Lower leg skin (tissue), 4 donors: Measurements from ENCODE around the gene SLC25A12. TPM values are rescaled to one million over a fixed set of nuclear protein-coding genes. Genes with fewer than 3 reads are reported as not detected.

ENCODE experiments used
- DNase-seq, 2 donors: peaks; one replicate each; pipeline ENCODE4 v3.0.0-alpha.2; 2019; ENCODE audit warnings: low spot score in 2 of 2
- H3K4me3 ChIP-seq: fragments of 200-600 bp; sonication (generic); 2 replicates; pipeline ENCODE4 v1.5.1; 2017; ENCODE audit warnings: mild to moderate bottlenecking, low read depth; ENCODE audit not compliant: poor library complexity, severe bottlenecking
- CTCF ChIP-seq, 3 donors: fragments of 450-650 bp; IDR thresholded peaks; one replicate each; pipeline ENCODE4 v1.5.1; 2016; ENCODE audit warnings: antibody characterized with exemption in 3 of 3, mild to moderate bottlenecking in 3 of 3, moderate library complexity in 2 of 3
- POLR2A ChIP-seq, 2 donors: fragments of 450-650 bp; IDR thresholded peaks; one replicate each; pipeline ENCODE4 v1.6.1; 2016 to 2017; ENCODE audit warnings: antibody characterized with exemption in 2 of 2, mild to moderate bottlenecking in 1 of 2, moderate library complexity in 1 of 2
- WGBS, 2 donors: methylation state at CpG; one replicate each; pipeline ENCODE4 v1.1.5; 2018; 5-methylcytosine and 5-hydroxymethylcytosine counted together
- intact Hi-C: fragments of 100-400 bp; cut with DNase I; formaldehyde crosslinking; loops from one replicate; pipeline ENCODE4 v1.15.0; 2023; ENCODE audit warnings: low total_unique reads
- total RNA-seq, 4 donors: library from RNA; depleted of rRNA; stranded (reverse); fragments of >200 nt; gene quantifications; one replicate each; pipeline ENCODE4 v1.1.0, GENCODE V29; 2016

The SLC25A12 gene
- total RNA-seq, 4 donors from 2014 or later: 18.1 to 28.1 (median 25.8) TPM

GRCh38 chr2:171754254-171754939 lies 139.6 kb downstream of the SLC25A12 start:
- intact Hi-C loops: no loop called here
- DNase-seq: no peak
- 98 to 100% methylated on average over 1 of the region's 1 CpG for WGBS, 2 donors
- H3K4me3 ChIP-seq: no peak overlapping the region
- TF ChIP-seq POLR2A (IDR thresholded peaks at IDR 0.05) (no peak), CTCF (IDR thresholded peaks at IDR 0.05) (no peak)

- 89% methylated on average over 3 of the region's 3 CpGs for WGBS, 2 donors
- TF ChIP-seq CTCF (IDR thresholded peaks at IDR 0.05) (no peak), POLR2A (IDR thresholded peaks at IDR 0.05) (no peak)
- H3K4me3 ChIP-seq: no peak overlapping the region
- intact Hi-C loops: no loop called here
- DNase-seq: no peak
Observed at GRCh38 chr2:171747371-171747770, 146.7 kb downstream of the SLC25A12 start.

GRCh38 chr2:171745806-171746205 lies 148.2 kb downstream of the SLC25A12 start:
- no peak overlapping the region for H3K4me3 ChIP-seq
- DNase-seq: no peak
- WGBS, 2 donors: 89 to 90% methylated on average over 4 of the region's 4 CpGs
- intact Hi-C loops: no loop called here
- no peak for TF ChIP-seq CTCF (IDR thresholded peaks at IDR 0.05)
- no peak for TF ChIP-seq POLR2A (IDR thresholded peaks at IDR 0.05)

- TF ChIP-seq CTCF (IDR thresholded peaks at IDR 0.05): no peak
- no peak for TF ChIP-seq POLR2A (IDR thresholded peaks at IDR 0.05)
- no peak overlapping the region for H3K4me3 ChIP-seq
- no peak for DNase-seq
- 88 to 90% methylated on average over 1 of the region's 1 CpG for WGBS, 2 donors
- intact Hi-C loops: no loop called here
Observed at GRCh38 chr2:171745141-171745540, 148.9 kb downstream of the SLC25A12 start.

GRCh38 chr2:171742760-171743159 lies 151.3 kb downstream of the SLC25A12 start:
- TF ChIP-seq POLR2A (IDR thresholded peaks at IDR 0.05) (no peak), CTCF (IDR thresholded peaks at IDR 0.05) (no peak)
- DNase-seq: no peak
- intact Hi-C loops: no loop called here
- WGBS, 2 donors: 88 to 89% methylated on average over 1 of the region's 1 CpG
- no peak overlapping the region for H3K4me3 ChIP-seq

GRCh38 chr2:171741189-171741588 lies 152.9 kb downstream of the SLC25A12 start:
- DNase-seq: no peak
- WGBS, 2 donors: 53 to 70% methylated on average over 2 of the region's 2 CpGs
- intact Hi-C loops: no loop called here
- no peak overlapping the region for H3K4me3 ChIP-seq
- TF ChIP-seq POLR2A (IDR thresholded peaks at IDR 0.05) (no peak), CTCF (IDR thresholded peaks at IDR 0.05) (no peak)
